ENCODE data around the gene ATP11A. TPM values are rescaled to one million over a fixed set of nuclear protein-coding genes. Genes with fewer than 3 reads are reported as not detected.

ATP11A gene
- total and polyA plus RNA-seq, 2 experiments from 2014 or later: 12.3 to 52.6 TPM

- Mint-ChIP-seq H3K9me3 (peaks cover 13% of the 10 kb centered on the region; the same call in 2 of the 3 replicates), H3K36me3 (ENCODE audit: low read depth) (0 out of 3 replicates have a peak, but pooled peaks cover 6% of the 10 kb centered on the region)
- H4K20me1 ChIP-seq (replicated peaks; ENCODE audit: insufficient read depth): no peaks in the 10 kb centered on the region
Observed at GRCh38 chr13:112679932-112680677, 9.7 kb upstream of the ATP11A start.

More at GRCh38 chr13:112679932-112680677, 9.7 kb upstream of the ATP11A start:
- Histone ChIP-seq H3K4me2 (no peak overlapping the region), H3K36me3 (ENCODE audit: insufficient read depth) (no peaks in the 10 kb centered on the region), H3K4me3 (no peak overlapping the region), H3K79me2 (replicated peaks; ENCODE audit: insufficient read depth) (no peaks in the 10 kb centered on the region), H2AFZ (no peak overlapping the region), H3K4me1 (ENCODE audit: insufficient read depth) (no peaks in the 10 kb centered on the region; the same call in 1 of the 2 replicates), H3K9me2 (ENCODE audit: insufficient read depth) (no peaks in the 10 kb centered on the region), H3F3A (replicated peaks; ENCODE audit: low read depth) (no peaks in the 10 kb centered on the region), H3K27ac (ENCODE audit: low read depth) (no peak overlapping the region), H3K27me3 (ENCODE audit: insufficient read depth) (no peaks in the 10 kb centered on the region)
- peaks cover 6% of the 10 kb centered on the region for H3K27me3 Mint-ChIP-seq (ENCODE audit: insufficient read depth, low read depth, poor library complexity)
- H3K4me1 Mint-ChIP-seq: peaks cover 6% of the 10 kb centered on the region
- no peak for TF ChIP-seq POLR2AphosphoS5 (IDR thresholded peaks at IDR 0.05; ENCODE audit: low read depth)
- TF ChIP-seq, protein P1, sequence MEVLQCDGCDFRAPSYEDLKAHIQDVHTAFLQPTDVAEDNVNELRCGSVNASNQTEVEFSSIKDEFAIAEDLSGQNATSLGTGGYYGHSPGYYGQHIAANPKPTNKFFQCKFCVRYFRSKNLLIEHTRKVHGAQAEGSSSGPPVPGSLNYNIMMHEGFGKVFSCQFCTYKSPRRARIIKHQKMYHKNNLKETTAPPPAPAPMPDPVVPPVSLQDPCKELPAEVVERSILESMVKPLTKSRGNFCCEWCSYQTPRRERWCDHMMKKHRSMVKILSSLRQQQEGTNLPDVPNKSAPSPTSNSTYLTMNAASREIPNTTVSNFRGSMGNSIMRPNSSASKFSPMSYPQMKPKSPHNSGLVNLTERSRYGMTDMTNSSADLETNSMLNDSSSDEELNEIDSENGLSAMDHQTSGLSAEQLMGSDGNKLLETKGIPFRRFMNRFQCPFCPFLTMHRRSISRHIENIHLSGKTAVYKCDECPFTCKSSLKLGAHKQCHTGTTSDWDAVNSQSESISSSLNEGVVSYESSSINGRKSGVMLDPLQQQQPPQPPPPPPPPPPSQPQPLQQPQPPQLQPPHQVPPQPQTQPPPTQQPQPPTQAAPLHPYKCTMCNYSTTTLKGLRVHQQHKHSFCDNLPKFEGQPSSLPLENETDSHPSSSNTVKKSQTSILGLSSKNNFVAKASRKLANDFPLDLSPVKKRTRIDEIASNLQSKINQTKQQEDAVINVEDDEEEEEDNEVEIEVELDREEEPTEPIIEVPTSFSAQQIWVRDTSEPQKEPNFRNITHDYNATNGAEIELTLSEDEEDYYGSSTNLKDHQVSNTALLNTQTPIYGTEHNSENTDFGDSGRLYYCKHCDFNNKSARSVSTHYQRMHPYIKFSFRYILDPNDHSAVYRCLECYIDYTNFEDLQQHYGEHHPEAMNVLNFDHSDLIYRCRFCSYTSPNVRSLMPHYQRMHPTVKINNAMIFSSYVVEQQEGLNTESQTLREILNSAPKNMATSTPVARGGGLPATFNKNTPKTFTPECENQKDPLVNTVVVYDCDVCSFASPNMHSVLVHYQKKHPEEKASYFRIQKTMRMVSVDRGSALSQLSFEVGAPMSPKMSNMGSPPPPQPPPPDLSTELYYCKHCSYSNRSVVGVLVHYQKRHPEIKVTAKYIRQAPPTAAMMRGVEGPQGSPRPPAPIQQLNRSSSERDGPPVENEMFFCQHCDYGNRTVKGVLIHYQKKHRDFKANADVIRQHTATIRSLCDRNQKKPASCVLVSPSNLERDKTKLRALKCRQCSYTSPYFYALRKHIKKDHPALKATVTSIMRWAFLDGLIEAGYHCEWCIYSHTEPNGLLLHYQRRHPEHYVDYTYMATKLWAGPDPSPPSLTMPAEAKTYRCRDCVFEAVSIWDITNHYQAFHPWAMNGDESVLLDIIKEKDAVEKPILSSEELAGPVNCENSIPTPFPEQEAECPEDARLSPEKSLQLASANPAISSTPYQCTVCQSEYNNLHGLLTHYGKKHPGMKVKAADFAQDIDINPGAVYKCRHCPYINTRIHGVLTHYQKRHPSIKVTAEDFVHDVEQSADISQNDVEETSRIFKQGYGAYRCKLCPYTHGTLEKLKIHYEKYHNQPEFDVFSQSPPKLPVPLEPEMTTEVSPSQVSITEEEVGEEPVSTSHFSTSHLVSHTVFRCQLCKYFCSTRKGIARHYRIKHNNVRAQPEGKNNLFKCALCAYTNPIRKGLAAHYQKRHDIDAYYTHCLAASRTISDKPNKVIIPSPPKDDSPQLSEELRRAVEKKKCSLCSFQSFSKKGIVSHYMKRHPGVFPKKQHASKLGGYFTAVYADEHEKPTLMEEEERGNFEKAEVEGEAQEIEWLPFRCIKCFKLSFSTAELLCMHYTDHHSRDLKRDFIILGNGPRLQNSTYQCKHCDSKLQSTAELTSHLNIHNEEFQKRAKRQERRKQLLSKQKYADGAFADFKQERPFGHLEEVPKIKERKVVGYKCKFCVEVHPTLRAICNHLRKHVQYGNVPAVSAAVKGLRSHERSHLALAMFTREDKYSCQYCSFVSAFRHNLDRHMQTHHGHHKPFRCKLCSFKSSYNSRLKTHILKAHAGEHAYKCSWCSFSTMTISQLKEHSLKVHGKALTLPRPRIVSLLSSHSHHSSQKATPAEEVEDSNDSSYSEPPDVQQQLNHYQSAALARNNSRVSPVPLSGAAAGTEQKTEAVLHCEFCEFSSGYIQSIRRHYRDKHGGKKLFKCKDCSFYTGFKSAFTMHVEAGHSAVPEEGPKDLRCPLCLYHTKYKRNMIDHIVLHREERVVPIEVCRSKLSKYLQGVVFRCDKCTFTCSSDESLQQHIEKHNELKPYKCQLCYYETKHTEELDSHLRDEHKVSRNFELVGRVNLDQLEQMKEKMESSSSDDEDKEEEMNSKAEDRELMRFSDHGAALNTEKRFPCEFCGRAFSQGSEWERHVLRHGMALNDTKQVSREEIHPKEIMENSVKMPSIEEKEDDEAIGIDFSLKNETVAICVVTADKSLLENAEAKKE (CRISPR knock-in tag; IDR thresholded peaks at IDR 0.05): no peak
- no peak for TF ChIP-seq NANOG (IDR thresholded peaks at IDR 0.05; ENCODE audit: borderline replicate concordance)
- no peak for TF ChIP-seq EZH2 (IDR thresholded peaks at IDR 0.05; ENCODE audit: low read depth, unreplicated experiment)
- TF ChIP-seq CREB1 (CRISPR knock-in tag; IDR thresholded peaks at IDR 0.05; ENCODE audit: low read depth): no peak
- no peak for TF ChIP-seq EZH2phosphoT487 (IDR thresholded peaks at IDR 0.05; ENCODE audit: unreplicated experiment)
- DNase-seq (ENCODE audit: low spot score) (no peak), ATAC-seq (no peak)
- H3K27ac Mint-ChIP-seq: no peak overlapping the region
- no peak overlapping the region for H3K4me3 Mint-ChIP-seq

Data from GM23338 (cell line).